Panc1 (cell line): ENCODE data around the gene UBE2O.

ENCODE experiments used
- CTCF ChIP-seq: fragments of 450-650 bp; IDR thresholded peaks from 2 replicates; pipeline ENCODE4 v1.5.1; 2017; ENCODE audit warnings: mild to moderate bottlenecking
- POLR2AphosphoS5 ChIP-seq: IDR thresholded peaks from 2 replicates; pipeline ENCODE4 v1.6.1; 2012; ENCODE audit warnings: mild to moderate bottlenecking, low read depth, low read length, moderate library complexity
- SIN3A ChIP-seq: IDR thresholded peaks from 2 replicates; pipeline ENCODE4 v1.6.1; 2012; ENCODE audit warnings: low read depth, mild to moderate bottlenecking, low read length, moderate library complexity, borderline replicate concordance; ENCODE audit not compliant: insufficient read depth
- TCF7L2 ChIP-seq: IDR thresholded peaks from 2 replicates; pipeline ENCODE4 v1.6.1; 2011; ENCODE audit warnings: mild to moderate bottlenecking, low read depth, low read length, inconsistent platforms

GRCh38 chr17:76490112-76490710 is 37.3 kb upstream of the UBE2O start:
- no peak for TF ChIP-seq CTCF
- no peak for TF ChIP-seq POLR2AphosphoS5
- TF ChIP-seq SIN3A: no peak
- TF ChIP-seq TCF7L2: no peak
